GM12872 (cell line): Measurements from ENCODE around the gene CERCAM.

ENCODE experiments used
- CTCF ChIP-seq: IDR thresholded peaks from 3 replicates; pipeline ENCODE4 v1.5.1; 2011; ENCODE audit warnings: low read depth, mild to moderate bottlenecking, low read length, moderate library complexity; ENCODE audit not compliant: insufficient read depth

Gene CERCAM

GRCh38 chr9:128420651-128421481, at the start of gene CERCAM:
Gene CERCAM, plus strand, starts transcription at chr9:128420857. Its CDS starts 21 bp downstream, at chr9:128420878.
- TF ChIP-seq CTCF, result peak; percentile 9; the same call in 2 of the 3 replicates

- TF ChIP-seq CTCF, result no peak
Measured at GRCh38 chr9:128371630-128372117, 49.0 kb upstream of the CERCAM start.

- TF ChIP-seq CTCF, result no peak
Measured at GRCh38 chr9:128372188-128372641, 48.4 kb upstream of the CERCAM start.

- no peak for TF ChIP-seq CTCF
Measured at GRCh38 chr9:128372784-128373183, 47.9 kb upstream of the CERCAM start.

GRCh38 chr9:128374221-128374675, 46.4 kb upstream of the CERCAM start:
- TF ChIP-seq CTCF, result no peak

GRCh38 chr9:128375865-128376264, 44.8 kb upstream of the CERCAM start:
- TF ChIP-seq CTCF, result no peak

GRCh38 chr9:128382261-128382660, 38.4 kb upstream of the CERCAM start:
- no peak for TF ChIP-seq CTCF
